DMS 273 (cell line): ENCODE results near the gene FLT1.

Experiments used
- DNase-seq: peaks from one replicate; lab custom pipeline; 2025; ENCODE audit not compliant: unreplicated experiment; lab: John Stamatoyannopoulos, UW

Gene FLT1

GRCh38 chr13:28527629-28528028, 32.7 kb upstream of the FLT1 start:
- DNase-seq, result no peak

DNA sequence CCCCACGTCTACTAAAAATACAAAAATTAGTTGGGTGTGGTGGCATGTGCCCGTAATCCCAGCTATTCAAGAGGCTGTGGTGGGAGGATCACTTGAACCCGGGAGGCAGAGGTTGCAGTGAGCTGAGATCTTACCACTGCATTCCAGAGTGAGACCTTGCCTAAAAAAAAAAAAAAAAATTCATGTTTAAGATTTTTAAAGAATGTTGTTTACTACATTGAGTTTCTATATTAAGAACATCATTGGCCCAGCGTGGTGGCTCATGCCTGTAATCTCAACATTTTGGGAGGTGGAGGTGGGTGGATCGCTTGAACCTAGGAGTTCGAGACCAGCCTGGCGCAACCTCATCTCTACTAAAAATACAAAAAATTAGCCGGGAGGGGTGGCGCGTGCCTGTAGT, 31.9 kb upstream of the FLT1 start:
- no peak for DNase-seq

DNA sequence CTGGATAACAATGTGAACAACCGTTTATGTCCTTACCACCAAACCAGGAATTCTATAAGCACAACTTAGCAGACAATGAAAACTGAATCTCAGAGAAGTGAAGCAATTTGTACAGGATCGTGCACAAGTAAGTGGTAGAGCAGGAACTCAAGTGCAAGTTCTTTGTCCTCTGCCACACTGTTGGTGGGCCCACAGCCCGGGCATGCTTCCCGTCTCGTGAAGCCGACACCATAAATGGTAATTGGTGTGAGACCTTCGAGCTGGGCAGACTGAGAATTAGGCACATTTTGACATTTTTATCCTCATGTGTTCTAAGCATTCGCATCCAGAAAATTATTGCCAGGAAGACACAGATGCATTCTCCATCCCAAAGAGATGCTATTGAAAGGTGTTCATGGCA, 27.9 kb upstream of the FLT1 start:
- no peak for DNase-seq

GRCh38 chr13:28513745-28514144, 18.8 kb upstream of the FLT1 start:
- no peak for DNase-seq

GRCh38 chr13:28510542-28510941, 15.6 kb upstream of the FLT1 start:
- DNase-seq, result no peak

DNA sequence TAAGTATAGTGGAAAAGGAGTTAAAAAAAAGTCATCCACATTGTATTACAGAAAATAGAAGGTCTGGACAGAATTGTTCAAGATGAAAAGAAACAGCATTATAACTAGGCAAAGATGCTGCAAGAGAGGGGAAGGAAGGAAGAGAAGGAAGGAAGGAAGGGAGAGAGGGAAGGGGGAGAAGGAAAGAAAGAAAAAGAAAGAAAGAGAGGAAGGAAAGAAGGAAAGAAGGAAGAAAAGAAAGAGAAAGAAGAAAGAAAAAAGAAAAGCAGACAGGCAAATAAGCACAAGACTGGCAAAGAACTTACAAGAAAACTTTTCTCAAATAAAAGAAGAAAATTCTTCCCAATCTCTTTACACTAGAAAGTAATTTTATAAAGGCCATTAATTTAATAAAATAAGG, 15.1 kb upstream of the FLT1 start:
- no peak for DNase-seq

GRCh38 chr13:28505543-28506135, 10.7 kb upstream of the FLT1 start:
- DNase-seq, result no peak

DNA sequence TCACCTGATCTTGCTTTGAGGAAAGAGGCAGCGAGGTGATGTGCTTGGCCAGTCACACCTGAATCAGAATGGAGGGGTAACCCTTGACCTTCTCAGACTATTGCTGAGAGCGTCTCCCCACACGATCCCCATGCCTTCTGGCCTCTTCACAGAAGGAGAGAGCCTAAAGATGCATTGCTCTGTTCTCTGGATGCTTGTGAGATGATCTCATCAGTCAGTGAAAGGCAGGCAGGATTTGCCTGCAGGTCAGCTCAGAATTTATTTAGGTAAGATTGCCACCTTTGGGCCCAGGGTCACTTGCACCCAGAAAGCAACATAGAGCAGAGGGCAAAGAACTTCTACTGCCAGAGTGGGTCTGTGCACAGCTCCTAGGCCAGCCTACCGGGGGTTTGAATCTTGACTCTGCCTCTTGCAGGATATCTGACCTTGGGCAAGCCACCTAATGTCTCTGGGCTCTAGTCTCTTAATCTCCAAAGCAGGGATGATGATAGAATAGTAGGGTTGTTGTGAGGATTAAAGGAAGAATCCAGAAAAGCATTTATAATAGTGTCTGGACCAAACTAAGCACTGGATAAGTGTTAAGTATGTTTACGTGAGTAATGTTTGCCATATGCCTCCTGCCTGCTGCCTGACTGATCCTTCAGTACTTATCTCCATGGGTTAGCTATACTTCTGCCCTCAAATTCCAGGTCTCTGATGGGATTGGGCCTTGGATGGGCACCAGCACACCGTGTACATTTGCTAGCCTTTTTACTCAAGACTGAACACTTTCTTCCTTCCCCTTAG, 8.4 kb upstream of the FLT1 start:
- no peak for DNase-seq

DNA sequence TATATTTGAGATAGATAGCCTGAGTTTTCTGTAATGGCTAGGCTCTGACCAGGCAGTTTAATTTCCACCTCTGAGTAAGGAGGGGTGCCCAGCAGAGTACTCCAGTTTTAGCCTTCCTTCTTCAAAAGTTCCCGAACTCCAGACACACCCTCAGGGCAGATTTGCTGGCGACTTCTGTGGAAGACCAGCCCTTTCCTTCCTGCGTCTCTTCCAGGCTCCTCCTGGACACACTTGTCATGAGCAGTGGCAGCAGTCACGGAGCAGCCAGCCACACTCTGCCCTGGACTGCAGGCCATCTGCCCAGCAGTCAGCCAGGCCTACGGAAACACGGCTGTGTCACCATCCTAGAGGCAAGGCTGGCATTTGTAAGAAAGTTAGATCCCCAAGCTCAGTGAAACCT, 6.6 kb upstream of the FLT1 start:
- no peak for DNase-seq

GRCh38 chr13:28499609-28500008, 4.7 kb upstream of the FLT1 start:
- no peak for DNase-seq

- DNase-seq, result no peak
Observed at GRCh38 chr13:28498481-28499115, 3.7 kb upstream of the FLT1 start.

DNA sequence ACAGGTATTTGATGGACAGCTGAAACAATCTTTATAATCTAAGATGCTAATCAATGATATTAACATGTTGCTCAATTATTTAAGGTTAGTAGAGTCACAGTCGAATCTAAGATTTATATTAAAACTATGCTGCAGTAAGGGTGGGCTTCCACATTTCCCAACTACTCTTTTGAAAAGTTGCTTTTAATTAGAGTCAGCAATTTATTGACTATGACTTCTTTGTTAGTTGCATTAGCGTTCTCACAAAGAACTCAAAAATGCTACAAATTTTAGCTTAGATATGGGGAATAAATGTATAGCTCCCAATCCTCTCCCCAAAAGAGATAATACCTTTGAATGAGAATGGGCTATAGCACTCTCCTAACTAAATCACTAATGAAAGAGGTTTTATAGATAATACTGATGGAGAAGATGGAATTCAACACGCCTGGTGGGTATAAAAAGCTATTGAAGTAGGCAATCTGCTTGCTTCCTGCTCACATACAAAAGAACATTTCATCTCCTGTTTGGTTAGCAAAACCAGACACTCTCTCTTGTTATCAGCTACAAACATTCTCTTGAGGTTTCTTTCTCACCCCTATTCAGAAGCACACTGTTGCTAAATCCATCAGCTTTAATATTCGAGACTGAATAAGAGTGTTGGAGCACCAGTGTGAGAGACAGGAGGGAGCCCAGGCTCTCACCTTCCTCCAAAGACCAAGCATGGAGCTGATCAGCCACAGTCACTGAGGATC, 2.4 kb upstream of the FLT1 start:
- no peak for DNase-seq

- DNase-seq, result no peak
Observed at GRCh38 chr13:28496188-28496564, 1.2 kb upstream of the FLT1 start.

DNA sequence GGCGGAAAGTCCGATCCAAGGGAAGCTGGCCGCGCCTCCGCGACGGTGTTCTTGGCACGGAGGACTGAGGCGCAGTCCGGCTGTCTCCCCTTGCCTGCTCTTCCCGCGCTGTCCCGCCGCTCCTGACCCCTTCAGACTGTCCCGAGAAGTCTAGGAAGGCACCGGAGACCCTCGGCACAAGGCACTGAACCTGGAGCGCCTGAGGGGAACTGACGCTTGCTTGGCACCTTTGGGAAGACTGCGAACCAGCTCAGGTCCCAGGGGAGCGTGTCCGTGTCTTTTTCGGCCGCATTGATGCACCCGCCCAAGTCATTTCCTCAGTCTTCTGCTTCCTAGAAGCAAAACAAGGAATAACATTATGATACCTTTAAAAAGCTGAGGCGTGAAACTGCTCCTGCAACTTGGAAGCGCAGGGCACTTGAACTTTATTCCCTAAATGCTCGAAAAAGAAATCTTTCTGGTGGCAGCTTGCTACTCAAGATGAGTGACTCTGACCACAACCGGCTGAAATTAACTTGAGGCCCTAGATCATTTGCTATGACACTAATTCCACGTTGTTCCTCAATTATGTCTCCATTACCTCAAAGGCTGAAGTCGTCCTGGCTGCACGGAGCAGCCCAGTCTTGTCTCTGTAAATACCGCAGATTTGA, 735 bp upstream of the FLT1 start:
- DNase-seq, result no peak

GRCh38 chr13:28494504-28494777, 487 bp downstream of the FLT1 start:
- peak; percentile 46 for DNase-seq

DNA sequence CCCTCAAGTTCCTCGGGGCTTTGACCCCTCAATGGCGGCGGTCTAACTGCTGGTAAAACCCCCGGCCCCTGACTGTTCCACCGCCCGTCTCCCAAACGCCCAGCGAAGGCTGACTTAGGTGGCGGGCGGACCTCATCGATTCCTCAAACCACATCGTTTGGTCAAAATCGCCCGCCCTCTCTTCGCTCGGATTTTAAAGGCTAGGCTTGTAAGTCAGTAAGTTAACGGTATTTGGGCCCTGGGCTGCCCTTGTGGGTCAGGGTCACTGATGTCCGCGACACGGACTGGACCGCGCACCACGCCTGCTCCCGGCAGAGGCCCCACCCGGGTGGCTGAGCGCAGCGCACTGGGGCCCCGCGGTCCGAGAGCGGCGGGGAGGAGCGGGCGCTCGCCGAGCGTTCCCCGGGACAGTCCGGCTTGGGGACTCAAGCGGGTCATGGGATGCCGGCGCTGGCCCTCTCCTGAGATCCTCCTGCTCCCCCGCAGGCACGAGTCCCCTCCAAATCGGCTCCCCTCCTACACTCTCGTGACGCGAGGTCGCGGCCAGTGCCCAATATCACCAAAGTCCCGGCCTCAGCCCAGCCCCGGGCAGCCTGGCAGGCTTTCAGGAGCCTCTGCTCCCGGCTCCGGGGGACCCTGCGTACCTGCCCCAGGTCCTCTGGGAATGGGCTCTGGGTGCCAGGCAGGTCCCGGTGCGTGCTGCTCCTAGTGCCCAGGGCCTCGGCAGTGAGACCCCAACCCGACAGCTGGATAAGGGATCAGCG, 1.0 kb downstream of the FLT1 start:
- peak; percentile 46 for DNase-seq

GRCh38 chr13:28492569-28493367, 2.2 kb downstream of the FLT1 start:
- no peak for DNase-seq

GRCh38 chr13:28490061-28490460, 4.9 kb downstream of the FLT1 start:
- DNase-seq, result peak; percentile 41

- peak; percentile 53 for DNase-seq
Observed at GRCh38 chr13:28489524-28489931, 5.4 kb downstream of the FLT1 start.
